DMS79 treated with DMSO at 0.1 percent for 48 hours (cell line): ENCODE measurements around the gene GPC6.

Experiments
- DNase-seq: peaks from one replicate; lab custom pipeline; 2025; lab: John Stamatoyannopoulos, UW

The GPC6 gene

GRCh38 chr13:93502071-93502470 is 275.5 kb downstream of the GPC6 start:
- DNase-seq, result no peak

DNA sequence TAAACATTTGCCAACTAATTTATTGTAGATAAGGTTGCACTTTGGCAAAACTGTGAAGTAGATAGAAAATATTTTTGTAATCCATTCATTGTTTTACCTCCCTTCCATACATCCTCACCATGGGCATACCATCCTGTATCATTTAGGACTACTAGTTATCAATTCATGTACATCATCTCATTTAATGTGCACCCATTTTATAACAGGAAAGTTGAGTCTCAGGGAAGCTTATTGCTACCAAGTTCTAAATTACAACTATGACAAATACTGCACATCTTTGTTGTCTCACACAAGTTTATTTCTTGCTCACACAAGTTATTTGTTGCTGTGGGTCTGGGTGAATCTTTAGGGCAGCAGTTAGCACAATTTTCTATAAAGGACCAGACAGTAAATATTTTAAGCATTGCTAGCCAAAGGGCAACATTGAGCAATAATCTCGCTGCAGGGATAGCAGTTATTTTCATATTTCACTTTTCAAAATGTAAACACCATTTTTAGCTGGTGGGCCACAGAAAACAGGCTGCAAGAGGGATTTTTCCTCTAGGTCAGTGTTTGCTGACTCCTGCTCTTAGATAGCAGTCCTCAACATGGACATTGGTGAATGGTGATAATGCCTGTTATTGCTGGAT is 276.5 kb downstream of the GPC6 start:
- DNase-seq, result no peak

DNA sequence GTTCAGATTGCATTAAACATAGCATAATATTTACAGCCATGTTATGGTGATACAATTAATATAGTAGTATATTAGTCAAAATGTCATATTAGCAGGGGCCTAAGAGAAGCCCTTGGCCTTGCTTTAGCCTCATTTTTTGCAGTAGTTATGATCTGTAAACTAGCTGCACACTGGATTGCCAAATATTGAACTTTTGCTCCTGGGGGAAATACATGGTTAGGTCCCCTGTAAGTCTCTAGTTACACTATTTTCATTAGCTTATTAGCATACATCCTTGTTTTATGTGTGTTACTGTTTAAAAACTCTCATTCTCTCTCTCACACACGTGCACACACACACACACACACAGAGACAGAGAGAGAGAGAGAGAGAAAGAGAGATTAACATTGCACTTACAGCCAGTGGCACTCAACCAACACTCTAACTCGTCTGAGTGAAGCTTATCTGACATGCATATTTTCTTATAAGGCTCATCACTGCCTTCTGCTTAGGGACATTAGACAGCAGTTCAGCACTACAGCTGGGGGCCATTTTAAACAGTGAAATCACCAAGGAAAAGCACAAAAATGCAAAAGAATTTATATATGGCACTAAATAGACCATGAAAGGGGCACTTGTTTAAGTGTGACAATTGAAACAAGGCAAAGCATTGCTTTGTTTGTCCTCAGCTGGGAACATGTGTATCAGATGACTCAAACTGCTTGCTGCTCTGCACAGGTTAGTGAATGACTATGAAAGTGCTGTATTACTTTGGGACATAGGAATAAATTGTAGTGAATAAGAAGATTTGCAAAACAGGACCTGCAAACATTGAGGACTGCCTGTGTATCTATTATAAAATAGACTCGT is 278.7 kb downstream of the GPC6 start:
- DNase-seq, result peak; percentile 81

DNA sequence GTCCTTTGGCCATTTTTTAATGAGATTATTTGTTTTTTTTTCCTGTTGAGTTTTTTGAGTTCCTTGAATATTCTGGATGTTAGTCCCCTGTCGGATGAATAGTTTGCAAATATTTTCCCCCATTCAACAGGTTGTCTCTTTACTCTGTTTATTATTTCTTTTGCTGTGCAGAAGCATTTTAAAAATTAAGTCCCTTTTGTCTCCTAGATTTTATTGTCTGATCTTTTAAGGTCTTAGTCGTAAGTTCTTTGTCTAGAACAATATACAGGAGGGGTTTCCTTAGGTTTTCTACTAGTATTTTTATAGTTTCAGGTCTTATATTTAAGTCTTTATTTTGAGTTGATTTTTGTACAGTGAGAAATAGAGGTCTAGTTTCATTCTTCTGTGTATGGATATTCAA is 284.4 kb downstream of the GPC6 start:
- no peak for DNase-seq

DNA sequence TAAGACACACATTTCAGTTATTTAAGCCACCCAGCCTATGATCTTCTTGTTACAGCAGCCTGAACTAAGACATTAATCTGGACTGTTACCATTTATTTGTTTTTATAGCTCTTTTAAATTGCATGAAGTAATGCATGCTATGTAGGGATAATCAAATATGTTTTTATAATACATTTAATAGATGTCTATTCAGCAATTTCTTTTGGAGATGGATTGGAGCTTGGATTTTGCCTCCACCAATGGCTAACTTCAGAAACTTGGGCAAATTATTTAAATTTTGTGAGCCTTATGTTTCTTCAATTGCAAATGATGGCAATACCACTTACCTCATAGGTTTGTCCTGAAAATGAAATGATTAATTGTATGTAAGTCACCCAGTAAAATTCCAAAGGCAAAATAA is 288.7 kb downstream of the GPC6 start:
- no peak for DNase-seq

- no peak for DNase-seq
Observed at GRCh38 chr13:93517658-93518057, 291.1 kb downstream of the GPC6 start.

- DNase-seq, result no peak
Observed at GRCh38 chr13:93521307-93521706, 294.7 kb downstream of the GPC6 start.

DNA sequence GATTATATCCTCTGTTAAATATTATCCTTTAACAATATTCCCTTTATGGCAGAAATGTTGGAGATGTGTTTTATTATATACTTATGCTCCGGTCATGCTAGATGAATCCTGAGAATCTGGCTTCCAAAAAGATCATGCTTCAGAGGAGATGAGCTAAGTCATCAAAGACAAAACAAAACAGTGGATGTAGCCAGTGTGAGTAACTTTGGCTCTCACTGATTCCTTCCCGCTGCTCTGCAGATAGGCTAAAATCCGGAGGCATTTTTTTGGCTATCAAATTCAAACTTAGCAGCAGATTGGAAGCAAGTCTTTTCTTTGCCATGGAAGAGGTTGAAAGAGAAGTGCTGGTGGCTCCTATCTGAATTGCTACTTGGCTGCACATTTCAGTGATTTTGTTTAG is 295.9 kb downstream of the GPC6 start:
- DNase-seq, result no peak

- DNase-seq, result no peak
Observed at GRCh38 chr13:93525087-93525486, 298.5 kb downstream of the GPC6 start.

DNA sequence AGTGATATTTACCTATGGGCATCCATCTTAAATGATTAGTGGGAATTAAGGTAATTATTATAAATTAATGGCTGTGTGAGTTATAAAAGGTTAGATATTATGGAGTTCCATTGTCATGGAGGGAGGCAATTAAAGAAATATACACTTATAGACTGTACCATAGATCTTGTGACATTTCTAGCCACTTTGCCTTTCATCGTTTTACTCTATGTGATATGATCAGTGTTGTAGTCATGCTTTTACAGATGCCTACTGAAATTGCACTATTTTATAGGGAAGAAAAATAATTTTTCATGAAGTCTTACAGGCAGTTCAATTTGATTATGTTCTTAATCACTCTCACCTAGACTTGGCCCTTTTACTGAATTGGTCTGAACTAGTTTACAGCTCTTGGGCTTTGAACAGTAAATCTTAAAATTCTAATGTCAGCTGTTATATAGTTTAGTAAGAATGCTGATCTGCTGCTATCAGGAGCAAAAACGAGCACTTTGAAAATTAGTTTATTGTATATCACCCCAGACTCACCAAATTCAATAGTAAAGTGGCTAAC is 301.2 kb downstream of the GPC6 start:
- DNase-seq, result no peak

- no peak for DNase-seq
Observed at GRCh38 chr13:93529961-93530360, 303.4 kb downstream of the GPC6 start.

- DNase-seq, result peak; percentile 85
Observed at GRCh38 chr13:93534181-93534700, 307.6 kb downstream of the GPC6 start.

- DNase-seq, result no peak
Observed at GRCh38 chr13:93535251-93535650, 308.6 kb downstream of the GPC6 start.

- DNase-seq, result no peak
Observed at GRCh38 chr13:93539914-93540313, 313.3 kb downstream of the GPC6 start.

- no peak for DNase-seq
Observed at GRCh38 chr13:93547886-93548285, 321.3 kb downstream of the GPC6 start.

- DNase-seq, result no peak
Observed at GRCh38 chr13:93549326-93550005, 322.9 kb downstream of the GPC6 start.

DNA sequence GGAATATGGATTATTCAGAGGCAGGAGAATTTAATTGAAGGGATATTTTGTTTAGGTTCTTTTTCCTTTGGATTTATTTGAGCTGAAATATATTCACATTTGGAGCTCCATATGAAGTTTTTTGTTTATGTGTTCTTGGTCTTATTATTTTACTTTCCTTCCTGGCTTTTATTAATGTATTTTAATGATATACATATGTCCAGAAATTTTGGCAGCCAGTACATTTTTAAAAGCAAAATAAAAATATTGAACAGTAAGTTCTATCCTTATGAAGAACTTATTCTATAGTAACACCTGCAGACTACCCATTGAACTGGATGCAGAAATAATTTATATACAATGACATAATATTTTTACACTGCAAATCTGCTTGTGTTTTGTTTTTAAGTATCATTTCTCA is 323.6 kb downstream of the GPC6 start:
- DNase-seq, result no peak

- peak; percentile 73 for DNase-seq
Observed at GRCh38 chr13:93552596-93552995, 326.0 kb downstream of the GPC6 start.

DNA sequence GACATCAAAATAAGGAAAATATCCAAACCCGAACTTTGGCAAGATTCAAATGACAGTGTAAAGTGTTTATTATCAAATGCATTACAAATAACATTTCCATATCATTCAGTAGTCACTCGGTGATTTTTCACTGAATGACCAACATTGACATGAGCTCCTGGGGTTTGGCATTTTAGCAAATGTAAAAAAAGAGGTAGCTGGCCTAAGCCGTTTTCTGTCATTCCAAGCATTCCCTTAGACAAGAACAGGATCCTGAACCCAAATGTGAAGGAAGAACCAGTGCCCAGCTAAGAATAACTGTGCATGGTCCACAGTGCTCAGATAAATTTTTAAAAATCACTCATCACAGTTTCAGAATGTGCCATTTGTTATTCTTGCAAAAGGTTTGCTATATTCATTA is 327.9 kb downstream of the GPC6 start:
- no peak for DNase-seq

DNA sequence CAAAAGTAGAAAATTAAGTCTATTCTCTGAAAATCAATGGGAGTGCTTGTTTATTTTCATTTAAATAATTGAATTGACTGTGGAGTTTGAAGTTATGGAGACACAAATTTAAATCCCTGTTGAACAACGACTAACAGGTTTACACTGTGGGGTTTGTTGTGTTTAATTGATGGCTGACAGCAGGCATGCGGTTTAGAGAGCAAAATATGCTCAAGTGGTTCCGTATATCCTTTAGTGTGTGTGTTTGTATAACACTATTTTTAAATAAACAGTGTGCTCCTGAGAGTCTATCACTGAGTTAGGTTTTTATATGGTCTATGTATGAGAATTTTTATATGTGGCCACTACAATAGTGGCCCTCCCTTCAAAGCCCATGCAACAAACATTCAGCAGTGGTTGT is 332.0 kb downstream of the GPC6 start:
- peak; percentile 24 for DNase-seq

- peak; percentile 99 for DNase-seq
Observed at GRCh38 chr13:93559718-93560117, 333.1 kb downstream of the GPC6 start.

DNA sequence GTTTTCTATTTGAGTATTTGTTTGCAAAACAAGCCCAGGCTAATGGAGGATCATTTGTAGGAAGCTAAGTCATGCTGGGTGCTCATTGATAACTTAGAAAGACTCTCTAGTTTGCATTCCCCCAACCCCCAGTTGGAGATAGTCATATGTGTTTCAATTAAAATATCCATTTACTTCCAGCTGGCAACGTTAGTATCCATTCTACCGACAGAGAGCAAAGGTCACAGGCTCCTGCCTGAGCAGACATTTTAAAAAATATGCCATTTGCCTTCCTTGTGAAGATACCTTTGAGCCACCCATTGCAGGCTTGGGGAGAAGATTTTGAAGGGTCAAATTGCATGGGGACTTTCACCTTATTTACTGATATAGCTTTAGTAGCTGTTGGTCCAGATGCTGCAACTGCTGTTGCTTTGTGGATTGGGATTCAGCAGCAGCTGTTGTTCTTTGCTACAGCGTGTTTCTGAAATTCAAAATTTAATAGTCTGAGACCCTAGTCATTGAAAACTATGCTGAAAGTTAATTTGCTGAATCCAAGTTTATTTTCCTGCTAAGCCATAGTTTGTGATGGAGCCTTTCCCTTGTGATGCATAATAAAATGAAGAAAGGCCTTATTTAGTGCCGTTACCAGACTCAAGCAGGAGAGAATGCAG is 335.1 kb downstream of the GPC6 start:
- no peak for DNase-seq
